Subcutaneous adipose tissue (tissue), 4 donors: Measurements from ENCODE around the gene PTPRD. TPM values are rescaled to one million over a fixed set of nuclear protein-coding genes. Genes with fewer than 3 reads are reported as not detected.

Source experiments
- CTCF ChIP-seq: fragments of 450-650 bp; IDR thresholded peaks from one replicate; pipeline ENCODE4 v1.5.1; 2016; ENCODE audit warnings: low read depth, mild to moderate bottlenecking, control low read depth, antibody characterized with exemption, moderate library complexity
- total RNA-seq, 4 donors: library from RNA; depleted of rRNA; stranded (reverse); fragments of >200 nt; gene quantifications; one replicate each; pipeline ENCODE4 v1.1.0, GENCODE V29; 2016

PTPRD gene
- total RNA-seq, 4 donors from 2014 or later = 5.1 to 17.3 (median 12.1) TPM

- TF ChIP-seq CTCF = no peak
These were observed 1609.8 kb downstream of the PTPRD start for GRCh38 chr9:9002826-9003583.

GRCh38 chr9:8980496-8981013, 1632.2 kb downstream of the PTPRD start:
- TF ChIP-seq CTCF = no peak

GRCh38 chr9:8978334-8978733, 1634.5 kb downstream of the PTPRD start:
- no peak for TF ChIP-seq CTCF

- no peak for TF ChIP-seq CTCF
These were observed 1648.9 kb downstream of the PTPRD start for GRCh38 chr9:8963885-8964284.

- TF ChIP-seq CTCF = no peak
These were observed 1650.7 kb downstream of the PTPRD start for GRCh38 chr9:8962084-8962483.

- no peak for TF ChIP-seq CTCF
These were observed 1651.5 kb downstream of the PTPRD start for GRCh38 chr9:8961186-8961851.

- no peak for TF ChIP-seq CTCF
These were observed 1652.5 kb downstream of the PTPRD start for GRCh38 chr9:8960254-8960653.
